Stimulated activated naive CD8-positive, alpha-beta T cell treated with anti-CD3 and anti-CD28 coated beads, Interleukin-15, Interleukin-2, amounts not matched to agents 100 ng/mL and 50 ng/mL, for 24 hours (primary cell): Measurements from ENCODE around the gene ABHD6.

Source experiments
- H3K27ac Mint-ChIP-seq: one replicate; pipeline ENCODE4 v1.8.0; 2021; ENCODE audit warnings: mild to moderate bottlenecking, mixed read lengths
- H3K27me3 Mint-ChIP-seq: one replicate; pipeline ENCODE4 v1.8.0; 2021; ENCODE audit warnings: mixed read lengths
- H3K36me3 Mint-ChIP-seq: one replicate; pipeline ENCODE4 v1.8.0; 2021; ENCODE audit warnings: low read depth, mixed read lengths
- H3K4me1 Mint-ChIP-seq: one replicate; pipeline ENCODE4 v1.8.0; 2021; ENCODE audit warnings: low read depth, mixed read lengths
- H3K4me3 Mint-ChIP-seq: one replicate; pipeline ENCODE4 v1.8.0; 2021; ENCODE audit warnings: mild to moderate bottlenecking, mixed read lengths
- H3K9me3 Mint-ChIP-seq: one replicate; pipeline ENCODE4 v1.8.0; 2021; ENCODE audit warnings: mixed read lengths

Gene ABHD6

DNA sequence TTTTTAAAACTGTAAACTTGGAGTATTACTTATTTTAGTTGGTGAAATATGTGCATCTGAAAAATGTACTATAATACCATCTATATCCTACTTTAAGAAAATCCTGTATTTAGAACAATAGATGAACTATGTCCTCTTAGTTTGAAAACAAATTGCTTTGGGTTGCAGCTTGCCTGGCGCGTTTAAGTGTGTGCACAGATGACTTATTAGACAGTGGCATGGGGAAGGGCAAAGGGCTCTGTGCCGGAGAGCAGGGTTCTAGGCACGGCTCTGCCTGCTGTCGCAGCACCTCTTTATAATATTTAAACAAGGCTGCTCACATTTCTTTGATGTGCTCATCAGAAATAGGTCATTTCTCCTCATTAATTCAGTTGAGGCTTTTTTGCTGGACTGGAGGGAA, 105.1 kb downstream of the ABHD6 start:
- peaks cover 35% of the 10 kb centered on the region for H3K4me1 Mint-ChIP-seq
- no peaks in the 10 kb centered on the region for H3K27me3 Mint-ChIP-seq
- no peaks in the 10 kb centered on the region for H3K9me3 Mint-ChIP-seq
- peaks cover 46% of the 10 kb centered on the region for H3K36me3 Mint-ChIP-seq
- H3K27ac Mint-ChIP-seq = no peak overlapping the region
- H3K4me3 Mint-ChIP-seq = no peak overlapping the region
